Sigmoid colon (tissue), 4 donors: Measurements from ENCODE around the gene FBXL13.

Experiments
- CTCF ChIP-seq, 4 experiments: fragments of 450-650 bp in 3 of 4; fragments of 200-600 bp in 1 of 4; IDR thresholded peaks; one replicate each; pipeline ENCODE4 v1.5.1; 2016 to 2019; ENCODE audit warnings: antibody characterized with exemption in 4 of 4, mild to moderate bottlenecking in 3 of 4, moderate library complexity in 2 of 4
- EP300 ChIP-seq, 4 donors: sonication (generic); formaldehyde crosslinking; IDR thresholded peaks; one replicate each; pipeline ENCODE4 v1.6.1; 2017; ENCODE audit warnings: antibody characterized with exemption in 4 of 4
- POLR2A ChIP-seq, 2 donors: fragments of 450-650 bp; IDR thresholded peaks; one replicate each; pipeline ENCODE4 v1.6.1; 2016; ENCODE audit warnings: antibody characterized with exemption in 2 of 2, mild to moderate bottlenecking in 2 of 2, moderate library complexity in 2 of 2

- no peak for TF ChIP-seq CTCF (IDR thresholded peaks at IDR 0.05)
- no peak for TF ChIP-seq EP300 (IDR thresholded peaks at IDR 0.05)
- no peak for TF ChIP-seq POLR2A (IDR thresholded peaks at IDR 0.05)
These were observed 225.5 kb downstream of the FBXL13 start for GRCh38 chr7:102849079-102849478.
